OCI-LY7 (cell line): ENCODE results near the gene BARX2.

Experiments
- CTCF ChIP-seq: fragments of 200-600 bp; sonication (generic); conservative IDR thresholded peaks from 2 replicates; pipeline ENCODE4 v1.5.1; 2014; ENCODE audit warnings: mild to moderate bottlenecking, antibody characterized with exemption, low read length, moderate library complexity, mixed read lengths
- EZH2phosphoT487 ChIP-seq: fragments of 200-600 bp; sonication (generic); IDR thresholded peaks from 2 replicates; pipeline ENCODE4 v1.6.1; 2018; ENCODE audit warnings: low read depth, borderline replicate concordance, mild to moderate bottlenecking, mixed run types, antibody characterized with exemption, low read length, moderate library complexity, mixed read lengths

- TF ChIP-seq CTCF: no peak
- no peak for TF ChIP-seq EZH2phosphoT487
These were observed 11.2 kb downstream of the BARX2 start for GRCh38 chr11:129386795-129387397.
